H9 (cell line): ENCODE measurements around the gene BIRC5. TPM values are rescaled to one million over a fixed set of nuclear protein-coding genes. Genes with fewer than 3 reads are reported as not detected.

Source experiments
- DNase-seq: peaks from one replicate; pipeline ENCODE4 v3.0.0-alpha.2; 2017
- H2AFZ ChIP-seq: one replicate; pipeline ENCODE4 v1.6.1; 2013; ENCODE audit warnings: mild to moderate bottlenecking, low read length, control low read depth, moderate library complexity
- H2AK5ac ChIP-seq: 2 replicates; pipeline ENCODE4 v1.6.1; 2013; ENCODE audit warnings: low read length, control low read depth, mixed read lengths; ENCODE audit not compliant: insufficient read length
- H2BK120ac ChIP-seq: one replicate; pipeline ENCODE4 v1.6.1; 2013; ENCODE audit warnings: low read depth, mild to moderate bottlenecking, low read length, control low read depth, inconsistent platforms; ENCODE audit not compliant: poor library complexity, severe bottlenecking
- H2BK12ac ChIP-seq: 2 replicates; pipeline ENCODE4 v1.6.1; 2013; ENCODE audit warnings: low read length, control low read depth, mixed read lengths, low read depth; ENCODE audit not compliant: insufficient read length
- H2BK15ac ChIP-seq: 2 replicates; pipeline ENCODE4 v1.6.1; 2013; ENCODE audit warnings: low read depth, low read length, control low read depth
- H2BK20ac ChIP-seq: one replicate; pipeline ENCODE4 v1.6.1; 2013; ENCODE audit warnings: low read depth, mild to moderate bottlenecking, low read length, control low read depth, inconsistent platforms; ENCODE audit not compliant: poor library complexity, severe bottlenecking
- H2BK5ac ChIP-seq: 2 replicates; pipeline ENCODE4 v1.6.1; 2013; ENCODE audit warnings: low read length, control low read depth, mixed read lengths; ENCODE audit not compliant: insufficient read length
- H3K14ac ChIP-seq: 2 replicates; pipeline ENCODE4 v1.6.1; 2013; ENCODE audit warnings: low read length, control low read depth; ENCODE audit not compliant: insufficient read depth
- H3K18ac ChIP-seq: 2 replicates; pipeline ENCODE4 v1.6.1; 2013; ENCODE audit warnings: low read depth, mild to moderate bottlenecking, mixed read lengths, low read length, control low read depth; ENCODE audit not compliant: insufficient read length
- H3K23ac ChIP-seq: 2 replicates; pipeline ENCODE4 v1.6.1; 2013; ENCODE audit warnings: low read length, control low read depth, mixed read lengths, low read depth; ENCODE audit not compliant: insufficient read length
- H3K23me2 ChIP-seq: 2 replicates; pipeline ENCODE4 v1.6.1; 2013; ENCODE audit warnings: low read depth, mild to moderate bottlenecking, mixed read lengths, low read length, control low read depth; ENCODE audit not compliant: insufficient read length, poor library complexity, severe bottlenecking
- H3K27ac ChIP-seq: 2 replicates; pipeline ENCODE4 v1.5.1; 2013; ENCODE audit warnings: low read length, control low read depth, mixed read lengths, low read depth; ENCODE audit not compliant: insufficient read length
- H3K27me3 ChIP-seq: 2 replicates; pipeline ENCODE4 v1.6.1; 2013; ENCODE audit warnings: low read length, control low read depth, inconsistent platforms; ENCODE audit not compliant: insufficient read depth
- H3K4ac ChIP-seq: 2 replicates; pipeline ENCODE4 v1.6.1; 2013; ENCODE audit warnings: low read depth, mild to moderate bottlenecking, control low read depth, inconsistent platforms, low read length, moderate library complexity
- H3K4me1 ChIP-seq: 2 replicates; pipeline ENCODE4 v1.6.1; 2013; ENCODE audit warnings: low read length, control low read depth, inconsistent platforms; ENCODE audit not compliant: insufficient read depth
- H3K4me2 ChIP-seq: 2 replicates; pipeline ENCODE4 v1.6.1; 2013; ENCODE audit warnings: low read length, control low read depth, mixed read lengths; ENCODE audit not compliant: insufficient read length, insufficient read depth
- H3K56ac ChIP-seq: 2 replicates; pipeline ENCODE4 v1.6.1; 2013; ENCODE audit warnings: low read depth, mild to moderate bottlenecking, mixed read lengths, low read length, control low read depth; ENCODE audit not compliant: insufficient read length
- H3K79me1 ChIP-seq: 2 replicates; pipeline ENCODE4 v1.6.1; 2013; ENCODE audit warnings: low read depth, mild to moderate bottlenecking, moderate library complexity, low read length, control low read depth, inconsistent platforms; ENCODE audit not compliant: insufficient read depth, poor library complexity, severe bottlenecking
- H3K79me2 ChIP-seq: 2 replicates; pipeline ENCODE4 v1.6.1; 2013; ENCODE audit warnings: low read length, control low read depth, inconsistent platforms; ENCODE audit not compliant: insufficient read depth
- H3K9ac ChIP-seq: 2 replicates; pipeline ENCODE4 v1.6.1; 2013; ENCODE audit warnings: low read length, control low read depth, mixed read lengths; ENCODE audit not compliant: insufficient read length; ENCODE audit errors: extremely low read depth
- H3K9me3 ChIP-seq: one replicate; pipeline ENCODE4 v1.6.1; 2013; ENCODE audit warnings: low read depth, low read length, inconsistent platforms; ENCODE audit not compliant: control insufficient read depth
- H3T11ph ChIP-seq: one replicate; pipeline ENCODE4 v1.6.1; 2013; ENCODE audit warnings: mild to moderate bottlenecking, low read length, control low read depth, inconsistent platforms
- H4K20me1 ChIP-seq: one replicate; pipeline ENCODE4 v1.6.1; 2013; ENCODE audit not compliant: control insufficient read depth, insufficient read length, insufficient read depth
- H4K5ac ChIP-seq: 2 replicates; pipeline ENCODE4 v1.6.1; 2013; ENCODE audit warnings: low read depth, mild to moderate bottlenecking, mixed read lengths, low read length, control low read depth; ENCODE audit not compliant: insufficient read length
- H4K8ac ChIP-seq: replicated peaks from 2 replicates; pipeline ENCODE4 v1.6.1; 2013; ENCODE audit warnings: low read length, control low read depth, mixed read lengths, low read depth; ENCODE audit not compliant: insufficient read length
- H4K91ac ChIP-seq: 2 replicates; pipeline ENCODE4 v1.6.1; 2013; ENCODE audit warnings: low read depth, mild to moderate bottlenecking, moderate library complexity, mixed read lengths, low read length, control low read depth; ENCODE audit not compliant: insufficient read length
- H3K27ac Mint-ChIP-seq, 3 experiments: 2 replicates in 2 of 3; 3 replicates in 1 of 3; pipeline ENCODE4 v1.8.0; 2020 to 2021; ENCODE audit warnings: mixed read lengths in 3 of 3, mild to moderate bottlenecking in 1 of 3, moderate library complexity in 1 of 3
- H3K27me3 Mint-ChIP-seq: 2 replicates; pipeline ENCODE4 v1.8.0; 2021; ENCODE audit warnings: low read depth, mild to moderate bottlenecking, moderate library complexity, mixed read lengths
- H3K36me3 Mint-ChIP-seq, 3 experiments: 2 replicates in 2 of 3; 3 replicates in 1 of 3; pipeline ENCODE4 v1.8.0; 2020 to 2021; ENCODE audit warnings: low read depth in 3 of 3, mixed read lengths in 3 of 3; ENCODE audit not compliant: insufficient read depth in 1 of 3
- H3K4me1 Mint-ChIP-seq, 2 experiments: 2 replicates each; pipeline ENCODE4 v1.8.0; 2020; ENCODE audit warnings: mixed read lengths in 2 of 2
- H3K4me3 Mint-ChIP-seq, 2 experiments: 2 replicates in 1 of 2; 3 replicates in 1 of 2; pipeline ENCODE4 v1.8.0; 2020 to 2021; ENCODE audit warnings: mild to moderate bottlenecking in 2 of 2, mixed read lengths in 2 of 2, moderate library complexity in 1 of 2
- H3K9me3 Mint-ChIP-seq, 2 experiments: 2 replicates in 1 of 2; 3 replicates in 1 of 2; pipeline ENCODE4 v1.8.0; 2020; ENCODE audit warnings: mild to moderate bottlenecking in 2 of 2, mixed read lengths in 2 of 2, moderate library complexity in 1 of 2
- WGBS: extraction: QIAGEN DNeasy Blood & Tissue Kit; methylation state at CpG from one replicate; pipeline ENCODE4 v1.1.7; 2013; ENCODE audit warnings: missing lambda C conversion rate, low lambda C conversion rate, mixed read lengths; ENCODE audit not compliant: insufficient read length; ENCODE audit errors: extremely low coverage; 5-methylcytosine and 5-hydroxymethylcytosine counted together
- total RNA-seq: library from RNA; stranded (reverse); gene quantifications from 2 replicates; pipeline ENCODE4 v1.2.1, GENCODE V29; 2021
- TF ChIP-seq, protein P1 (sequence below): fragments of 200-600 bp; sonication (generic); conservative IDR thresholded peaks from 3 replicates; pipeline ENCODE4 v1.8.0; 2021; ENCODE audit warnings: antibody characterized with exemption, mild to moderate bottlenecking

The BIRC5 gene
- total RNA-seq, 1 experiment from 2014 or later: 97.8 TPM

DNA sequence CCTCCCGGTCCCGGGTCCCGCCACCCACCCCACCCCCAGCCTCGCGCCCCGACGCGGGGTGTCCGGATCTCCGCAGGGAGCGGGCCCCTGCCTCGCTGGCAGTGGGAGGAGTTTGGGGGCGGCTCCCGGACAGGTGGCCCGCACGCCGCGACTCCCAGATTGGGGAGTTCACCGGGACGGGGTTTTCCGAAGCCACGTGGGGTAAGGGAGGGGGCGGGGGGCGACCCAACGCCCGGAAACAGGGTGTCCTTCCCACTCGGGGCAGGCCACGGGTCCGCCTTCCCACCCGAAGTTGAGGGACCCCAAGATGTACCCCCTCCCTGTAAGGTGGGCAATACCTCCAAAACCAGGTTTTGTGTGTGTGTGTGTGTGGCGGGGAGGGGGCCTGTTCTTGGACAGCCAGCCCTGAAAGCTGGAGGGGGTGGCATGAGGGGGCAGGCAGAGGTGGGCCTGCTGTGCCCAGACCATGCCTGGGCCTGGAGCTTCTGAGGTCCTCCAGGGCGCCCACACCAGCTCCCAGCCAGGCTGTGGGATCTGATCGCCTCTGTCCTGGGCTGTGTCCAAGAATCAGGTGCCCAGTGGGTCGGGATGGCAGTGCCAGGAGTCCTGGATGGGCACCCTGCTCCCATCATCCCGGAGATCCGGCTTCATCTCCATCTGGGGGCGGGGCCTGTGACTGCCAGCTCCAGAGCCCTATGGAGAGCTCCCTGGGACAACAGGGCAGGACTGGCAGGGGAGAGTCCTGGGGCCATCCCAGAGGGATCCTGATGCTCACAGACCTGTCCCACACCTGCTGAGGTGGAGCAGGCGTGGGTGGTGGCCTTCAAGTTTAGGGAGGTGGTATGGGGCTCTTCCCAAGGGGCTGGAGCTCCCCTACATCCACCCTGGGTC lies 44.9 kb upstream of the BIRC5 start:
- Histone ChIP-seq H3K14ac (no peak overlapping the region; the same call in 1 of the 2 replicates), H4K5ac (no peak overlapping the region), H4K8ac (no peak overlapping the region), H3K27ac (no peak overlapping the region), H4K91ac (no peak overlapping the region), H2AFZ (no peak overlapping the region), H2AK5ac (no peak overlapping the region), H3K56ac (no peak overlapping the region), H3K4me1 (no peaks in the 10 kb centered on the region; the same call in 1 of the 2 replicates), H3K4ac (no peak overlapping the region), H3K23me2 (no peaks in the 10 kb centered on the region), H3K27me3 (no peaks in the 10 kb centered on the region), H2BK120ac (no peak overlapping the region), H3K18ac (no peak overlapping the region), H3T11ph (no peak overlapping the region), H2BK5ac (no peak overlapping the region), H3K9me3 (no peaks in the 10 kb centered on the region), H3K9ac (no peak overlapping the region), H3K79me1 (no peaks in the 10 kb centered on the region), H2BK12ac (no peak overlapping the region), H2BK15ac (no peak overlapping the region), H3K4me2 (peak overlapping the region; percentile 10), H3K79me2 (no peaks in the 10 kb centered on the region), H2BK20ac (no peak overlapping the region), H4K20me1 (peaks cover 4% of the 10 kb centered on the region), H3K23ac (no peak overlapping the region)
- TF ChIP-seq, protein P1, sequence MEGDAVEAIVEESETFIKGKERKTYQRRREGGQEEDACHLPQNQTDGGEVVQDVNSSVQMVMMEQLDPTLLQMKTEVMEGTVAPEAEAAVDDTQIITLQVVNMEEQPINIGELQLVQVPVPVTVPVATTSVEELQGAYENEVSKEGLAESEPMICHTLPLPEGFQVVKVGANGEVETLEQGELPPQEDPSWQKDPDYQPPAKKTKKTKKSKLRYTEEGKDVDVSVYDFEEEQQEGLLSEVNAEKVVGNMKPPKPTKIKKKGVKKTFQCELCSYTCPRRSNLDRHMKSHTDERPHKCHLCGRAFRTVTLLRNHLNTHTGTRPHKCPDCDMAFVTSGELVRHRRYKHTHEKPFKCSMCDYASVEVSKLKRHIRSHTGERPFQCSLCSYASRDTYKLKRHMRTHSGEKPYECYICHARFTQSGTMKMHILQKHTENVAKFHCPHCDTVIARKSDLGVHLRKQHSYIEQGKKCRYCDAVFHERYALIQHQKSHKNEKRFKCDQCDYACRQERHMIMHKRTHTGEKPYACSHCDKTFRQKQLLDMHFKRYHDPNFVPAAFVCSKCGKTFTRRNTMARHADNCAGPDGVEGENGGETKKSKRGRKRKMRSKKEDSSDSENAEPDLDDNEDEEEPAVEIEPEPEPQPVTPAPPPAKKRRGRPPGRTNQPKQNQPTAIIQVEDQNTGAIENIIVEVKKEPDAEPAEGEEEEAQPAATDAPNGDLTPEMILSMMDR: no peak
- no peaks in the 10 kb centered on the region; the same call in 1 of the 2 replicates for H3K27me3 Mint-ChIP-seq
- H3K4me1 Mint-ChIP-seq: peaks cover 30 to 48% of the 10 kb centered on the region in 2 experiments
- H3K36me3 Mint-ChIP-seq: peaks cover 9 to 30% (median 17%) of the 10 kb centered on the region in 3 experiments
- peak; percentile 88 for DNase-seq
- H3K4me3 Mint-ChIP-seq: peak overlapping the region; percentile 73 to 79
- no peaks in the 10 kb centered on the region for H3K9me3 Mint-ChIP-seq
- no peak overlapping the region for H3K27ac Mint-ChIP-seq
- WGBS: no CpG with 5 or more reads among the region's 38 CpGs
